ENCODE measurements around the gene SELENBP1. TPM values are rescaled to one million over a fixed set of nuclear protein-coding genes. Genes with fewer than 3 reads are reported as not detected.

SELENBP1 gene
- total and polyA plus RNA-seq, 9 of the 15 experiments (the other 6 are each of a cell fraction or from before 2014, with no cell fraction given) = 25.8 to 81.2 (median 47.1) TPM

GRCh38 chr1:151406176-151406575 lies 33.7 kb upstream of the SELENBP1 start (continued):
- TF ChIP-seq RNF219 (CRISPR knock-in tag; IDR thresholded peaks at IDR 0.05) = no peak

GRCh38 chr1:151405187-151405951 lies 32.9 kb upstream of the SELENBP1 start:
- Histone ChIP-seq H3K4me3 (no peak overlapping the region), H3K79me2 (ENCODE audit: control insufficient read depth, insufficient read depth, low read length) (peaks cover 11% of the 10 kb centered on the region), H2AFZ (ENCODE audit: low read depth, low read length) (no peak overlapping the region), H4K20me1 (replicated peaks; ENCODE audit: control insufficient read depth, insufficient read depth, low read length) (no peaks in the 10 kb centered on the region), H3K9ac (ENCODE audit: insufficient read depth in 1 of 2, low read depth in 2 of 2, low read length in 2 of 2) (no peak overlapping the region), H3K9me3 (replicated peaks; ENCODE audit: control insufficient read depth, insufficient read depth, low read depth, low read length) (no peaks in the 10 kb centered on the region), H3K4me1 (replicated peaks in 1 of 2; ENCODE audit: control insufficient read depth in 2 of 2, insufficient read depth in 2 of 2, low read length in 2 of 2) (peaks cover 0 to 1% of the 10 kb centered on the region in 2 experiments; a peak in 3 of 5 replicates), H3K27ac (ENCODE audit: extremely low read depth, low read depth, low read length) (no peak overlapping the region), H3K4me2 (ENCODE audit: insufficient read depth, low read length) (no peak overlapping the region), H3K9me1 (ENCODE audit: control insufficient read depth, insufficient read depth, low read length) (no peaks in the 10 kb centered on the region), H3K27me3 (ENCODE audit: control insufficient read depth in 2 of 2, insufficient read depth in 2 of 2, low read length in 2 of 2) (no peaks in the 10 kb centered on the region), H3K36me3 (ENCODE audit: control insufficient read depth, insufficient read depth, low read length) (peaks cover 90% of the 10 kb centered on the region)
- ChIA-PET CTCF (ENCODE audit: low intra/inter-chr PET ratio) (no interaction called here), POLR2A (interaction anchor here (0.7 to 1.7 kb wide), 6 partner anchors 8 to 175 kb away, joined by 3 to 10 read pairs (median 4); no protein-coding TSS in a partner anchor)
- BruUV-seq (replicated peaks) = no TSS peak
- DNase-seq (ENCODE audit: extremely low read depth in 1 of 4, low spot score in 3 of 4) (no peak), ATAC-seq (no peak), FAIRE-seq (no peak)
- 90% methylated on average over 13 of the region's 13 CpGs for WGBS (ENCODE audit: insufficient coverage, low coverage, missing lambda C conversion rate)
- intact Hi-C loops (cut with micrococcal nuclease) (no loop called here), in situ Hi-C loops (cut with MboI) (loop anchor here (5.0 kb wide), 1 partner anchor 108 kb away; no protein-coding TSS in a partner anchor)
- TF ChIP-seq VEZF1 (CRISPR knock-in tag; IDR thresholded peaks at IDR 0.05) (no peak), MCM2 (IDR thresholded peaks at IDR 0.05; ENCODE audit: low read depth) (no peak), ELK3 (CRISPR knock-in tag; IDR thresholded peaks at IDR 0.05) (no peak), GTF2A2 (tag; IDR thresholded peaks at IDR 0.05) (no peak), SP1 (CRISPR knock-in tag; IDR thresholded peaks at IDR 0.05) (no peak), CCNT2 (IDR thresholded peaks at IDR 0.05; ENCODE audit: borderline replicate concordance, extremely low read depth, insufficient read length, low read depth, low read length) (no peak), PML (IDR thresholded peaks at IDR 0.05; ENCODE audit: low read length) (no peak), ZNF586 (CRISPR knock-in tag; conservative IDR thresholded peaks at IDR 0.05) (no peak), SNAPC5 (CRISPR knock-in tag; IDR thresholded peaks at IDR 0.05) (no peak), ADNP (tag; IDR thresholded peaks at IDR 0.05) (no peak), BMI1 (IDR thresholded peaks at IDR 0.05; ENCODE audit: low read length) (no peak), E2F4 (CRISPR knock-in tag; IDR thresholded peaks at IDR 0.05; ENCODE audit: low read depth) (no peak), PHTF2 (CRISPR knock-in tag; IDR thresholded peaks at IDR 0.05) (no peak), MCM3 (IDR thresholded peaks at IDR 0.05) (no peak)
